DND-41 (cell line): ENCODE results near the gene TSPAN3.

Source experiments
- EZH2 ChIP-seq: IDR thresholded peaks from 3 replicates; pipeline ENCODE4 v1.6.1; 2012; ENCODE audit warnings: borderline replicate concordance, low read depth, mild to moderate bottlenecking, moderate library complexity, low read length, inconsistent platforms; ENCODE audit not compliant: severe bottlenecking
- TF ChIP-seq, protein P1 (sequence below): IDR thresholded peaks from 2 replicates; pipeline ENCODE4 v1.5.1; 2012; ENCODE audit warnings: borderline replicate concordance, low read length, moderate library complexity, mild to moderate bottlenecking; ENCODE audit not compliant: poor library complexity, severe bottlenecking; ENCODE audit errors: extremely low read depth

DNA sequence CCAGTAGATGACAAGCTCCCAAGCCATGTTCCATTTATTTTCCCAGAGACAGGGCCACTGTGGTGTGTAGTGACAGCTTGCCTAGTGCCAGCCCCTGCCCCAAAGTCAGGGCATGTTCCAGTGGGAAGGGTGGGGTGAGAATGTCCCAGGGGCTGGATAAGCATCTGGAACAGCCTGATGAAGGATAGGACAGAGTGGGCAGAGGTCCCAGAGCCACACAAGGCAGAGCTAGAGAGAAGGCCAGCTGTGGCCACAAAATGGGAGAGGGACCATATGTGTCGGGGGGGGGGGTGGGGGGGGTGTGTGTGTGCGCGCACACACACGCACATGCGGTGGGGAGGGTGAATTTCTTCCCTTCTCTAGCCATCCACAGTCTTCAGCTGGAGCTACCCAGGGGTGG lies 27.0 kb upstream of the TSPAN3 start:
- TF ChIP-seq, protein P1, sequence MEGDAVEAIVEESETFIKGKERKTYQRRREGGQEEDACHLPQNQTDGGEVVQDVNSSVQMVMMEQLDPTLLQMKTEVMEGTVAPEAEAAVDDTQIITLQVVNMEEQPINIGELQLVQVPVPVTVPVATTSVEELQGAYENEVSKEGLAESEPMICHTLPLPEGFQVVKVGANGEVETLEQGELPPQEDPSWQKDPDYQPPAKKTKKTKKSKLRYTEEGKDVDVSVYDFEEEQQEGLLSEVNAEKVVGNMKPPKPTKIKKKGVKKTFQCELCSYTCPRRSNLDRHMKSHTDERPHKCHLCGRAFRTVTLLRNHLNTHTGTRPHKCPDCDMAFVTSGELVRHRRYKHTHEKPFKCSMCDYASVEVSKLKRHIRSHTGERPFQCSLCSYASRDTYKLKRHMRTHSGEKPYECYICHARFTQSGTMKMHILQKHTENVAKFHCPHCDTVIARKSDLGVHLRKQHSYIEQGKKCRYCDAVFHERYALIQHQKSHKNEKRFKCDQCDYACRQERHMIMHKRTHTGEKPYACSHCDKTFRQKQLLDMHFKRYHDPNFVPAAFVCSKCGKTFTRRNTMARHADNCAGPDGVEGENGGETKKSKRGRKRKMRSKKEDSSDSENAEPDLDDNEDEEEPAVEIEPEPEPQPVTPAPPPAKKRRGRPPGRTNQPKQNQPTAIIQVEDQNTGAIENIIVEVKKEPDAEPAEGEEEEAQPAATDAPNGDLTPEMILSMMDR = no peak
- no peak for TF ChIP-seq EZH2
